NCI-H2171 treated with DMSO at 0.1 percent for 48 hours (cell line): Measurements from ENCODE around the gene PTPRJ.
"Not testable (repeated sequence)": the region's sequence is repeated elsewhere in the genome, so short reads cannot be mapped to it uniquely, and the experiment has no call there.

Experiments
- DNase-seq: peaks from one replicate; lab custom pipeline; 2025; lab: John Stamatoyannopoulos, UW

PTPRJ gene

GRCh38 chr11:48122246-48122645, 141.9 kb downstream of the PTPRJ start:
- no peak for DNase-seq

- no peak for DNase-seq
Observed at GRCh38 chr11:48122656-48123055, 142.3 kb downstream of the PTPRJ start.

GRCh38 chr11:48123254-48123875, 143.0 kb downstream of the PTPRJ start:
- DNase-seq: no peak

GRCh38 chr11:48123934-48124755, 143.8 kb downstream of the PTPRJ start:
- no peak for DNase-seq

- no peak for DNase-seq
Observed at GRCh38 chr11:48124880-48125279, 144.5 kb downstream of the PTPRJ start.

GRCh38 chr11:48125866-48126265, 145.5 kb downstream of the PTPRJ start:
- no peak for DNase-seq

- DNase-seq: no peak
Observed at GRCh38 chr11:48127521-48128183, 147.3 kb downstream of the PTPRJ start.

- no peak for DNase-seq
Observed at GRCh38 chr11:48129697-48130395, 149.5 kb downstream of the PTPRJ start.

- DNase-seq: no peak
Observed at GRCh38 chr11:48134221-48134922, 154.0 kb downstream of the PTPRJ start.

GRCh38 chr11:48138222-48138621, 157.9 kb downstream of the PTPRJ start:
- no peak for DNase-seq

- not testable (repeated sequence) for DNase-seq
Observed at GRCh38 chr11:48139896-48140295, 159.5 kb downstream of the PTPRJ start.

- no peak for DNase-seq
Observed at GRCh38 chr11:48141475-48142122, 161.2 kb downstream of the PTPRJ start.

- no peak for DNase-seq
Observed at GRCh38 chr11:48142889-48143288, 162.5 kb downstream of the PTPRJ start.

GRCh38 chr11:48148749-48149148, 168.4 kb downstream of the PTPRJ start:
- no peak for DNase-seq

GRCh38 chr11:48150213-48150612, 169.9 kb downstream of the PTPRJ start:
- DNase-seq: no peak

- DNase-seq: no peak
Observed at GRCh38 chr11:48154151-48154550, 173.8 kb downstream of the PTPRJ start.

GRCh38 chr11:48161951-48162884, 181.9 kb downstream of the PTPRJ start:
- DNase-seq: no peak

- DNase-seq: no peak
Observed at GRCh38 chr11:48162885-48163268, 182.5 kb downstream of the PTPRJ start.

GRCh38 chr11:48163360-48164100, 183.2 kb downstream of the PTPRJ start:
- no peak for DNase-seq
